A549 (cell line): ENCODE data around the gene REEP5.

ENCODE experiments used
- CTCF ChIP-seq: fragments of >200 bp; sonication (Bioruptor Twin); formaldehyde crosslinking; IDR thresholded peaks from 3 replicates; pipeline ENCODE4 v1.5.1; 2016
- HDAC2 ChIP-seq: fragments of 200-600 bp; sonication (generic); IDR thresholded peaks from 2 replicates; pipeline ENCODE4 v1.6.1; 2016
- KDM1A ChIP-seq: fragments of 200-600 bp; sonication (generic); IDR thresholded peaks from 2 replicates; pipeline ENCODE4 v1.6.1; 2016; ENCODE audit warnings: low read depth, mild to moderate bottlenecking
- NFE2L2 ChIP-seq: fragments of 150-350 bp; conservative IDR thresholded peaks from 2 replicates; pipeline ENCODE4 v1.6.1; 2014; ENCODE audit warnings: low read length
- PBX3 ChIP-seq: IDR thresholded peaks from 2 replicates; pipeline ENCODE4 v1.6.1; 2012
- USF2 ChIP-seq: fragments of 450-650 bp; IDR thresholded peaks from 2 replicates; pipeline ENCODE4 v1.6.1; 2014; ENCODE audit warnings: antibody characterized with exemption
- TF ChIP-seq, protein P1 (sequence below): fragments of 150-350 bp; IDR thresholded peaks from 2 replicates; pipeline ENCODE4 v1.6.1; 2014; ENCODE audit warnings: low read depth, mild to moderate bottlenecking, low read length
- TF ChIP-seq, protein P2 (sequence below): fragments of 250-450 bp; sonication (Bioruptor Pico); IDR thresholded peaks from 2 replicates; pipeline ENCODE4 v1.5.0; 2020; ENCODE audit warnings: low read depth, mild to moderate bottlenecking, moderate library complexity

DNA sequence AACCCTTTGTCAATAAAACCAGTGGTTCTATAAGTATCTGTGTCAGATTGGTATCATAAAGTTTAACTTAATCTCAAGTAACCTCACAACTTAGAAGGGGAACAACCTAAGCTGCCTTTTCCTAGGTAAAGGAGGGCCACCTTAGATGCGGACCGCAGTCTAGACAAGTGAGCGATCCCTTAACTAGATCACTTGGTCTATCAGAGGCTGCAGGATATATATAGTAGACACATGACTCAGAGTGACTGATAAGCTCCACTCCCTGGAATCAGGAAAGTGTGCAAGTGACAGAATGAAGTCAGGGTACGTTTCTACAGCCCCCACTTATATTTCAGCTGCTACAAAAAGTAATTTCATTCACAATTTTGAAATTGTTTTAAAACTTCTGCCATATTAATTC, 7.4 kb downstream of the REEP5 start:
- no peak for TF ChIP-seq CTCF
- no peak for TF ChIP-seq HDAC2
- no peak for TF ChIP-seq PBX3
- no peak for TF ChIP-seq NFE2L2
- no peak for TF ChIP-seq KDM1A
- TF ChIP-seq, protein P1, sequence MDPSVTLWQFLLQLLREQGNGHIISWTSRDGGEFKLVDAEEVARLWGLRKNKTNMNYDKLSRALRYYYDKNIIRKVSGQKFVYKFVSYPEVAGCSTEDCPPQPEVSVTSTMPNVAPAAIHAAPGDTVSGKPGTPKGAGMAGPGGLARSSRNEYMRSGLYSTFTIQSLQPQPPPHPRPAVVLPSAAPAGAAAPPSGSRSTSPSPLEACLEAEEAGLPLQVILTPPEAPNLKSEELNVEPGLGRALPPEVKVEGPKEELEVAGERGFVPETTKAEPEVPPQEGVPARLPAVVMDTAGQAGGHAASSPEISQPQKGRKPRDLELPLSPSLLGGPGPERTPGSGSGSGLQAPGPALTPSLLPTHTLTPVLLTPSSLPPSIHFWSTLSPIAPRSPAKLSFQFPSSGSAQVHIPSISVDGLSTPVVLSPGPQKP: no peak
- TF ChIP-seq, protein P2, sequence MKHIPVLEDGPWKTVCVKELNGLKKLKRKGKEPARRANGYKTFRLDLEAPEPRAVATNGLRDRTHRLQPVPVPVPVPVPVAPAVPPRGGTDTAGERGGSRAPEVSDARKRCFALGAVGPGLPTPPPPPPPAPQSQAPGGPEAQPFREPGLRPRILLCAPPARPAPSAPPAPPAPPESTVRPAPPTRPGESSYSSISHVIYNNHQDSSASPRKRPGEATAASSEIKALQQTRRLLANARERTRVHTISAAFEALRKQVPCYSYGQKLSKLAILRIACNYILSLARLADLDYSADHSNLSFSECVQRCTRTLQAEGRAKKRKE (CRISPR knock-in tag): no peak
- TF ChIP-seq USF2: no peak
